Measurements from ENCODE around the gene CCL8.

CCL8 gene

GRCh38 chr17:34368196-34368945 is 49.1 kb downstream of the CCL8 start:
- DNase-seq, result no peak

GRCh38 chr17:34368946-34369500 is 49.8 kb downstream of the CCL8 start:
- no peak for DNase-seq

GRCh38 chr17:34369571-34369970 is 50.3 kb downstream of the CCL8 start:
- no peak for DNase-seq

- no peak for DNase-seq
Measured at GRCh38 chr17:34370376-34370996, 51.3 kb downstream of the CCL8 start.

- no peak for DNase-seq
Measured at GRCh38 chr17:34370997-34371395, 51.8 kb downstream of the CCL8 start.

Measured in NCI-H1105 (cell line).